GM18505 (cell line): ENCODE measurements around the gene NAPG.
A peak's percentile ranks its signal among the peaks of the same experiment; 100 is the strongest.
"Not testable (repeated sequence)": the region's sequence is repeated elsewhere in the genome, so short reads cannot be mapped to it uniquely, and the experiment has no call there.

Experiments used
- ATAC-seq: cut with Tn5 transposase; IDR thresholded peaks from one replicate; pipeline ENCODE4 v1.9.1; 2021; ENCODE audit not compliant: unreplicated experiment
- POLR2A ChIP-seq: IDR thresholded peaks from 4 replicates; pipeline ENCODE4 v1.6.1; 2011; ENCODE audit warnings: borderline replicate concordance; ENCODE audit not compliant: insufficient read depth, insufficient read length; ENCODE audit errors: extremely low read depth

NAPG gene

GRCh38 chr18:10519999-10520935, 5.6 kb upstream of the NAPG start:
- peak; percentile 86 for ATAC-seq

GRCh38 chr18:10521566-10521965, 4.3 kb upstream of the NAPG start:
- no peak for ATAC-seq
- TF ChIP-seq POLR2A, result no peak

More at GRCh38 chr18:10519999-10520935, 5.6 kb upstream of the NAPG start:
- TF ChIP-seq POLR2A, result no peak

- ATAC-seq, result no peak
- TF ChIP-seq POLR2A, result no peak
Observed at GRCh38 chr18:10522574-10522973, 3.3 kb upstream of the NAPG start.

- no peak for TF ChIP-seq POLR2A
- no peak for ATAC-seq
Observed at GRCh38 chr18:10523544-10523943, 2.3 kb upstream of the NAPG start.

- no peak for ATAC-seq
- TF ChIP-seq POLR2A, result no peak
Observed at GRCh38 chr18:10524507-10525370, 1.1 kb upstream of the NAPG start.

- no peak for ATAC-seq
- no peak for TF ChIP-seq POLR2A
Observed at GRCh38 chr18:10525371-10525691, 496 bp upstream of the NAPG start.

GRCh38 chr18:10526561-10526949, 728 bp downstream of the NAPG start:
- TF ChIP-seq POLR2A, result no peak
- peak; percentile 1 for ATAC-seq

- no peak for ATAC-seq
- no peak for TF ChIP-seq POLR2A
Observed at GRCh38 chr18:10528439-10528838, 2.6 kb downstream of the NAPG start.

- no peak for TF ChIP-seq POLR2A
- no peak for ATAC-seq
Observed at GRCh38 chr18:10530002-10530401, 4.2 kb downstream of the NAPG start.

GRCh38 chr18:10530852-10531251, 5.0 kb downstream of the NAPG start:
- no peak for ATAC-seq

GRCh38 chr18:10533111-10533510, 7.3 kb downstream of the NAPG start:
- ATAC-seq, result no peak
- no peak for TF ChIP-seq POLR2A

More at GRCh38 chr18:10530852-10531251, 5.0 kb downstream of the NAPG start:
- no peak for TF ChIP-seq POLR2A

GRCh38 chr18:10536280-10536679, 10.5 kb downstream of the NAPG start:
- no peak for ATAC-seq
- no peak for TF ChIP-seq POLR2A

GRCh38 chr18:10537765-10538164, 11.9 kb downstream of the NAPG start:
- TF ChIP-seq POLR2A, result no peak
- no peak for ATAC-seq

GRCh38 chr18:10539124-10539523, 13.3 kb downstream of the NAPG start:
- ATAC-seq, result not testable (repeated sequence)

GRCh38 chr18:10543277-10543676, 17.4 kb downstream of the NAPG start:
- no peak for TF ChIP-seq POLR2A
- no peak for ATAC-seq
